Amniotic stem cell (primary cell): ENCODE measurements around the gene ZNF232.
"Not testable (repeated sequence)": the region's sequence is repeated elsewhere in the genome, so short reads cannot be mapped to it uniquely, and the experiment has no call there.

Experiments used
- DNase-seq: peaks from one replicate; lab custom pipeline; 2025; lab: John Stamatoyannopoulos, UW

Gene ZNF232

GRCh38 chr17:5111402-5112204, at the start of gene ZNF232:
Gene ZNF232 (minus strand): TSS chr17:5111878. CDS start chr17:5111822, 56 bp downstream.
- DNase-seq, result peak; percentile 86

DNA sequence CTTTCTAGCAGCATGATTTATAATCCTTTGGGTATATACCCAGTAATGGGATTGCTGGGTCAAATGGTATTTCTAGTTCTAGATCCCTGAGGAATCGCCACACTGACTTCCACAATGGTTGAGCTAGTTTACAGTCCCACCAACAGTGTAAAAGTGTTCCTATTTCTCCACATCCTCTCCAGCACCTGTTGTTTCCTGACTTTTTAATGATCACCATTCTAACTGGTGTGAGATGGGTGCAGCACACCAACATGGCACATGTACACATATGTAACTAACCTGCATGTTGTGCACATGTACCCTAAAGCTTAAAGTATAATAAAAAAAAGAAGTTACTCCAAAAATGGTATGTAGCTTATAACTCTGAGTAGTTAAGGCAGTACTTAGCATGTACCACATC, 49.0 kb upstream of the ZNF232 start:
- DNase-seq, result not testable (repeated sequence)

- not testable (repeated sequence) for DNase-seq
Observed at GRCh38 chr17:5146122-5146521, 34.4 kb upstream of the ZNF232 start.

GRCh38 chr17:5142877-5143276, 31.2 kb upstream of the ZNF232 start:
- not testable (repeated sequence) for DNase-seq

GRCh38 chr17:5139458-5139732, 27.7 kb upstream of the ZNF232 start:
- DNase-seq, result no peak

DNA sequence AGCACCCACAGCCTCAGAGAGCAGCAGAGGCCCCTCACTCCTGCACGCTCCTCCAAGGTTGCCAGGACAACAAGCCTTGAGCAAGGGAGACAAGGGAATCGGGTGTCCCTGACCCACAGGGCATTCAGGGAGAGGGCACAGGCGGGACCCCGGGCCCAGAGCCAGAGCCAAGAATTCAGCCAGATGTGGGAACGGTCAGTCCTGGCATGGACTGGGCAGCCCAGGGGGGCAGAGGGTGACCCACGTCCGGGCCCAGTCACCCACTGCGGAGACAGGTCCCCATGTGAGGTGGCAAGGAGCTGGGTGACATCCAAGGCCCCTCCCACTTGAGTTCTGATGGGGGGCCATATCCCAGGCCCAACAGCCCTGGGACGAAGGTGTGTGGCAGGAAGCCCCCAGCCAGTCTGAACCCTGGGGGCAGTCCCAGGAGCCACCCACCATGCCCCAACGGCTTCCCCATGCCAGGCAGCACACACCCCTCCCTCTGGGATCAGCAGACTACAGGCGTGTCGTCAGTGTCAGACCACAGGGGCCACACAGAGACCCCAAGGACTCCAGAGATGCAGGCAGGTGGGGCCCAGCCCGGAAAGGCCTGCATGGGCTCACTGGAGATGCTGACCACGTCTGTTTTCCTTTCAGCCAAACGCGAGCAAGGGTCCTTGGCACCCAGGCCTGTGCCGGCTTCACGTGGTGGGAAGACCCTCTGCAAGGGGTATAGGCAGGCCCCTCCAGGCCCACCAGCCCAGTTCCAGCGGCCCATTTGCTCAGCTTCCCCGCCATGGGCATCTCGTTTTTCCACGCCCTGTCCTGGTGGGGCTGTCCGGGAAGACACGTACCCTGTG, 27.2 kb upstream of the ZNF232 start:
- no peak for DNase-seq

DNA sequence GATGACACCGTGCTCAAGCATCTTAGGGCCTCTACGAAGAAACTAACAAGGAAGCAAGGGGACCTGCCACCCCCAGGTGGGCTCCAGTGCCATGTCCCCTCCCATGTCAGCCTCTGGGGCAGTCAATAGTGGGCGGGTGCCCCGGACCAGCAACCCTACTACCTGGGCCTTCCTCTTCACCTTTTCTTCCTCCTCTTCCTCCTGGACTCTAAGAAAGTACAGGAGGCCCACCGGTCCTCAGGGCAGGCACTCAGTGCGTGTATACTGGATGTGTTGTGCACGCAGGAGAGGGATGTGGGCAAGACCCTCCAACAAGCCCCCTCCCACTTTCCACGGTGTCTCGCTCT, 26.5 kb upstream of the ZNF232 start:
- DNase-seq, result not testable (repeated sequence)

DNA sequence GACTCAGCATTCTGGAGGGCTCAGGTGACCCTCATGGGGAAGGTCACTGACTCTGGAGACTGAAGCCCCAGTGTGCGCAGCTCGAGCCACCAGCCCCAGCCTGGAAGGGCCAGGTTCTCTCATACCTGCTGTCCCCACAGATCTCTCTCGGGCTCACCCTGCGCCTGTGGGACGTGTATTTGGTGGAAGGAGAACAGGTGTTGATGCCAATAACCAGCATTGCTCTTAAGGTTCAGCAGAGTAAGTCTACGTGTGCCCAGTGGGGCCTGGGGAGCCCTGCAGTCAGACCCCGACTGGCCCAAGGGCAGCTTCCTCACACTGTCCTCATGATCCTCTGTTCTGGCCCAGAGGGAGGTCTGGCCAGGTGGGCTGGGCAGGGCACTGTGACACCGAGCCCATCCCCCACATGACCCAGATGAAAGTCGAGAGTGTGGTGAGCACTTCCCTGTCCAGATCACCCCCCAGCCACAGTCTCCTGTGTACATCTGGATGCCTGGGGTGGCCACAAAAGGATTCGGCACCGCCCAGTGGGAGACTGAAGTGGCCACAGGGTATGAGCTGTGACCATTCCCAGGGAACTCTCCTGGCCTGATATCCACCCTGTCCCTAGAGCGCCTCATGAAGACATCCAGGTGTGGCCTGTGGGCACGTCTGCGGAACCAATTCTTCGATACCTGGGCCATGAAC, 26.0 kb upstream of the ZNF232 start:
- DNase-seq, result not testable (repeated sequence)

DNA sequence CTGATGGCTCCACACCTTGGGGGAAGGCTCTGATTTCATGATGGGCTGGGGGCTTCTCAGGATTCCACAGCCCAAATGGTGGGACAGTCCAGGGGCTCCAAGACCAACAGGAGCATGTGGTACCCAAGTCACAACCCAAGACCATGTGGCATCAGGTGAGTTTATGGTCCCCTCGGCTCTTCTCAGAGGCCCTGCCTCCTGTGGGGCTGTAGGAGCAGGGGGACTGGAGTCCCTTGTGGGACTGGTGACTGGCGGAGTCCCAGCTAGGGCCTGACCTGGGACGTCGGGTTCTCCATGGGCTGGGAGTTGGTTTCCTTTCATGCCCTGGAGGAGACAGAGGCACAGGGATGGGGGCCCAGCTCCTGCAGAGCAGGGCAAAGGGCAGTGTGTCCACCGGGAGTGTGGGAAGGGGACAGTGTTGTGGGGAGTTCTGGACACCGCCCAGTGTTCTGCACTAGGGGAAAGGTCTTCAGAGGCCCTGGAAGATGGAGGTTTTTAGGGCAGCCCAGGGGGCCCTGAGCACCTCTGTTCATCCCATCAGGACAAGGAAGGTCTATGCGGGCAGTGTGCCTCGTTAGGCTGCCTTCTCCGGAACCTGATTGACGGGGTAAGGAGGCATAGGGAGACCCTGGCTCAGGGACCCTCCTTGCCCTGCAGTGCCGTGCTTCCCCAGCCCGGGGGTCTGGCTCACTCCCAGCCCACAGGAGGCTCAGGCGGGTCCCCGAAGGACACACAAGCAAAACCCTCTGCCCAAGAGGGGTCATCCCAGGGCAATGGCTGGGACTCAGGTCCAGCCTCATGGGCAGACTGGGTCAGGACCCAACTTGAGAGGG, 25.1 kb upstream of the ZNF232 start:
- not testable (repeated sequence) for DNase-seq

GRCh38 chr17:5135726-5136579, 24.3 kb upstream of the ZNF232 start:
- DNase-seq, result no peak

- DNase-seq, result not testable (repeated sequence)
Observed at GRCh38 chr17:5135131-5135712, 23.5 kb upstream of the ZNF232 start.

DNA sequence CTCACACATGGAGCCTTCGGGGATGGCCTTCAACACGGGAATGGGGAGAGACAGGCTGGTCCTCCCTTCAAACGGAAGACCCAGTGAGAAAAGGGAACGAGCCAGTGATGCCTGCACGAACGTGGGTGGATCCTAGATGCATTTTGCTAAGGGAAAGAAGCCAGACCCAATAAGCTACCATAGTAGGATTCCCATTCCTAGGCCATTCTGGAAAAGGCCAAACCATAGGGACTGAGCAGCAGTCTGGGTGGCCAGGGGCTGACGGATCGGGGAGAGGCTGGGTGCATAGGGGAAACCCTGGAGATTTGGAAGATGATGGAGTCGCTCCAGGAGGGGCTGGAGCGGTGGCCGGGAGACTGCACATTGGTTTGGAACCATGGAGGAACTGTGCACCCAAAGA, 22.9 kb upstream of the ZNF232 start:
- DNase-seq, result not testable (repeated sequence)

- not testable (repeated sequence) for DNase-seq
Observed at GRCh38 chr17:5133961-5134360, 22.3 kb upstream of the ZNF232 start.

GRCh38 chr17:5133311-5133710, 21.6 kb upstream of the ZNF232 start:
- DNase-seq, result no peak

GRCh38 chr17:5132503-5133225, 21.0 kb upstream of the ZNF232 start:
- not testable (repeated sequence) for DNase-seq

- DNase-seq, result not testable (repeated sequence)
Observed at GRCh38 chr17:5131799-5132502, 20.3 kb upstream of the ZNF232 start.

- no peak for DNase-seq
Observed at GRCh38 chr17:5131146-5131715, 19.6 kb upstream of the ZNF232 start.

DNA sequence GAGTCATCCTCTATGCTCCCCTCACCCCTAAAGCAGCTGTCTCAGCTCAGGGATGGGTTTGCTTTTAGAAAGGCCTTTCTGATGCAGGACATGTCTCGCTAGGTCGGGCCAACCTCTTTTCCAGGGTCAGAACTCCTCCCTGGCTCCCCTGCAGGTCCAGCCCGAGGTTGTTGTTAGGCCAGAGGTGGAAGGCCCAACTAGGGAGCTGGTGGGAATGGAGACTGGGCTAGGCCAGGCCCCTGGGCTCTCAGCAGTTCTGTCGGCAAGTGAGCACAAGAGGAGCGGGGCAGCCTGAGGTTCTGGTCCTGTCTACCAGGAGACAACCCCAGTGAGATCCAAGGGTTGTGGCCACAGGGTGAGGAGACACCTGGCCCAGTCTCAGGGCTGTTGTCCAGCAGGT, 19.0 kb upstream of the ZNF232 start:
- not testable (repeated sequence) for DNase-seq

DNA sequence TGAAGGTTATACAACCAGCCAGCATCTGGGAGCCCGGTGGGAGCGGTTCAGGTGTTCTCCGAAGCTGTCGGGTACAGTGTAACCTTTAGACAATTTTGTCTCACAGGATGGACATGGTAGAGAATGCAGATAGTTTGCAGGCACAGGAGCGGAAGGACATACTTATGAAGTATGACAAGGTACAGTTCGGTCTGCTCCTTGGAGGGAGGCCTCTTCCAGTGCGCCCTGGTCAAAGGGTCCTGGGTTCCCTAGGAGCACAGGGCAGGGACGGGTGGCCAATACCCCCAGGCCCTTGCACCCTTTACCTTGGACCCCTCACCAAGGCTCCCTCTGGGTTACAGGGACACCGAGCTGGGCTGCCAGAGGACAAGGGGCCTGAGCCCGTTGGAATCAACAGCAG, 18.6 kb upstream of the ZNF232 start:
- DNase-seq, result not testable (repeated sequence)
